HG03460 (cell line): ENCODE results near the gene PSMC1.

ENCODE experiments used
- ATAC-seq: cut with Tn5 transposase; IDR thresholded peaks from one replicate; pipeline ENCODE4 v1.9.1; 2021; ENCODE audit not compliant: unreplicated experiment

PSMC1 gene

GRCh38 chr14:90275820-90276219 is 19.5 kb downstream of the PSMC1 start:
- no peak for ATAC-seq

GRCh38 chr14:90276646-90277367 is 20.5 kb downstream of the PSMC1 start:
- ATAC-seq = no peak

DNA sequence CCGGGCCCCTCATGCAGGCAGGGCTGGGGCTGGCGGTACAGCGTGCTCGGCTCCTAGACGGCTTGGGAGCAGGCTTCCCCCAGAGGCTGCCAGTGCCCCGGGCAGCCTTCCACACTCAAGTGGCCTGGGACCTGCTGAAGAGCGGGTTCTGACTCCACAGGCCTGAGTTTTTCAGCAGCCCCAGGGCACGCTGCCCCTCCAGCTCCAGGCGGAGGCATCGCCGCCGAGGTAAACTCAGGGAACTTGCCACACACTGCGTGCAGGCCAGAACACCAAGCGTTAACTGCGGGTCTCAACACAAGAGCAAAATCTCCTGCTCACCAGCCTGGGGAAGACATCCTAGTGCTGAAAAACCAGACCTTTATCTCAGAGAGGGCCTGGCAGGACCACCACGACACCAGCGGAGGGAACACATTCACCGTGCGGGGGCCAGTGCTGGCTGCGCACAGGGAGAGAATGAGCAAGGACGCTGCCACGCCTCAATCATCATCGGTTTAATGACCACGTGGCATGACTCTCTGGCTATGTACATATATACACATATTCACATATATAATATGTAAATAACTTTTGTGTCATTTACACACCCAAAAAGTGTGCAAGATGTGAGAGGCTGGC is 21.3 kb downstream of the PSMC1 start:
- no peak for ATAC-seq

DNA sequence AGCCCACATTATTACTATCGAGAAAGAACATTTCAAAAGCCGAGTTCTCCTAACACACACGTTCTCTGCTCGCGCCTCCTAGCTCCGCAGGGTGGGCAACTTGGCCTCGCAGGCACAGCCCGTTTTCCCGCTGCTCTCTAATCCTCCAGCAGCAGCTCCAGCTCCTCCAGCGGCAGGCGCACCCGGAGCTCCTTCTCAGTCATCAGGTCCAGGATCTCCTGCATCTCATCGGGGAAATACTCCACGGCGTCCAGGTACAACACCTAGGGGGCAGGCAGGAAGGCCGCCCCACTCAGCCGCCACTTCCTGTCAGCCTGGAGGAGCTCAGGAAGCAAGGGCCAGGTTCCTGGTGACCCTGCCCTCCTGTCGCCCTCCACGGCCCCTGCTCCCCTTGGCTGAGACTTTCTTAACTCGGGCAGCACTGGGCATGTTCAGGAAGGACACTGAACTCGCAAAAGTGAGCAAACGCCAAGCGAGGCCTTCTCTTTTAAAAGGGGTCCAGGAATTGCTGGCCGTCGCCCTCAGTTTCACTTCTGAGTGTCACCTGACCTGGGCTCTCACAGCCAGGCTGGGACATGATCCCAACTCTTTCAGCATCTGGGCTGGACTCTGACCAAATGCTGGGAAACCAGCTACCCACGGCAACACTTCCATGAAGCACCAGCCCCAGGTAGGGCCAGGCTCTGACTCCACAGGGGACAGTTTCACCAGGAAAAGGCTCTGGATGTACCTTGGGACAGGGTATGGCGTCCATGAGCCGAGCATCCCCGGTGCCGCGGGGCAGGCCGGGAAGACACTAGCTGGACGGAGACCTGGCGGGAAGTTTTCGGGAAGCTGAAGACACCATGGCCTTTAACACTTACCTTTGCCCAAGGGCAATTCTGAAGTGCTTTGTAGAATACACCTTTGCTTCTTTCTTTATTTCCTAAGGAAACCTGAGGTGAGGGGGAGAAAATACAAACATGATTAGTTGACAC is 22.1 kb downstream of the PSMC1 start:
- no peak for ATAC-seq

DNA sequence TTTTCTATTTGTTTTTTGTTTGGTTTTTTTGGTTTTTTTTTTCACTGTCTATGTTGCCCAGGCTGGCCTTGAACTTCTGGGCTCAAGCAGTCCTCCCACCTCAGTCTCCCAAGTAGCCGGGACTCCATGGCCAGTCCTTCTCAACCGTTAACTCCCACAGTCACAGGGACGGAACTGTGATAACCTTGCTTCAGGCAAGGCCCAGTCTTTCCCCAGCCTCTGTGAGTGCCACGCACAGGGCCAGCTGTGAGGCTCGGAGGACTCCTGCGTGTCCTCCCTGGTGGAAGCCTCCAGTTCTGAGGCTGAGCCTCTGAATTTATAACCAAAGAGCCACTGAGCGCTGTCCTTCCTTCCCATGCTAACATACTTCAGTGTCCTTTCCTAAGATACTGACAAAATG is 23.7 kb downstream of the PSMC1 start:
- no peak for ATAC-seq

DNA sequence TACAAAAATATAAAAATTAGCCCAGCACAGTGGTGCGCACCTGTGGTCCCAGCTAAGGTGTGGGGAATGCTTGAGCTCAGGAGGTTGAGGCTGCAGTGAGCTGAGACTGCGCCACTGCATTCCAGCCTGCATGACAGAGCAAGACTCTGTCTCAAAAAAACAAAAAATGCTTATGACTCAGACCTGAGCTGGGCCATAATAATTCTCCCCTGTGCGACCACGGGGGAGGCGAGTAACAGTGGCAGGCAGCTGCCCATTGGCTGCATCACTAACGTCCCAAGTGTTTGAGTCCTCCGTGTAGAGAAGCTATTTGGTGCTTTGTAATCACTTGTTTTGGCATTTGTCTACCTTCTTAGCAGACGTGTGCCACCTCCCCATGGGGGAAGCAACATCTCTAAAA is 24.9 kb downstream of the PSMC1 start:
- no peak for ATAC-seq

DNA sequence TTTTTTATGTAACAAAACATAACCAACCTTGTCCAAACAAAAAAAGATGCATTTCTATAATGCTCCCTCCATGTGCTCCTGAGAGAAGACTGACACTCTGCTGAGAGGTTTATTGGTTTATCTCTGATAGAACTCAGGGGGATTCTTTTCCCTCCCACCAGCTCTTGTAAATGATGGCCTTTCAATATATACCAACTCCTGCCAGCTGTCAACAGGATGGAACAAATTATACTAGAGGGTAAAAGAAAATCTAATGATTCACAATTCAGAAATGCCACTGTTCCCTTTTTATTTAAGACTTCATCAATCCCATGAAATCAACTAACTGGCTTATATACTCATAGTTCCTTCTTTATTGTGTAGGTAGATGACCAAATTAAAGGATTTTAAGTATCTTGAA is 25.4 kb downstream of the PSMC1 start:
- ATAC-seq = no peak

- no peak for ATAC-seq
Measured at GRCh38 chr14:90287791-90288190, 31.4 kb downstream of the PSMC1 start.

DNA sequence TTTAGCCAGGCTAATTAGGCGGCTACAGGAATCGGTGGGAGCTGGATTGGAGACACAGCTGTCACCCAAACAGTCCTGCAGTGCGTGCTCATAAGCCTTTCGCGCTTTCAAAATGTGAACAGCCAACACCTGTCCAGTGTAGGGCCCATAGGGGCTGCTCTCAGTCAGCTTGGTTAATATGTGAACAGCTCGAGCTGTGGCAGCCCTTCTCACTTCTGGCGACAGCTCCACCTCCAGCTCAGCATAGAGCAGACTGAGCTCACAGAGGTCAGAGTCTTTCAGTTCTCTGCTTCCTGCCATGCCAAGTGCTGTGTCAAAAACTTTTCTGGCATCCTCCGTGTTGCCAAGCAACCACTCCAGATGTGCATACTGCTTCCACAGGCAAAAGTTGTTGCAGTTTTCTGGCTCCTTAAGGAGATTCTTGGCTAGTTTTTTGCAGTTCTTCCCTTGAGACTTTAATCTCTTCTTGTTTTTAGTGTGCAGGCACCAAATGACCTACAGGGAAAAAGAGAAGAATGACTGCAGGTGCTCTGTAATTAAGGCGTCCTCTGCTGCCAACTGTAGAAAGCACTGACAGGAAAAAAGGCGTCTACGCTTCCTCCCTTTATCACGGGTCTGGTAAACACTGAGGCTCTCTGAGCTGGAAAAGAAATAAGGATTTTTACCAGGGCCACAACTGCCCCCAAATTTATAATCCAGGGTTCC is 32.5 kb downstream of the PSMC1 start:
- ATAC-seq = peak; percentile 99

- no peak for ATAC-seq
Measured at GRCh38 chr14:90290337-90291011, 34.1 kb downstream of the PSMC1 start.

- no peak for ATAC-seq
Measured at GRCh38 chr14:90291699-90292098, 35.3 kb downstream of the PSMC1 start.

- no peak for ATAC-seq
Measured at GRCh38 chr14:90293766-90294730, 37.7 kb downstream of the PSMC1 start.

DNA sequence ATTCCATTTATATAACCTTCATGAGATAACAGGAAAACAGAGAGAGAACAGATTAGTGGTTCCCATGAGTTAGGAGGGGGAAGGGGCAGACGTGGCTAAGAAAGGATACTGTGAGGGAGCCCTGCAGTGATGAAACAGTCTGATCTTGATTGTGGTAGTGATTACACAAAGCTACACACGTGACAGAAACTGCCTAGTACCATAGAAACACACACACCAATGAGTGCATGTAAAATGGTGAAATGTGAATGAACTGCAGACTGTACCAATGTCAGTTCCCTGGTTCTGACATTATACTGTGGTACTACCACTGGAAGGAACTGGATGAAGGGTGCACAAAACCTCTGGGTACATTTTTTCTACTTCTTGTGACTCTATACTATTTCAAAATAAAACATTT is 38.5 kb downstream of the PSMC1 start:
- no peak for ATAC-seq

- ATAC-seq = no peak
Measured at GRCh38 chr14:90295870-90296516, 39.6 kb downstream of the PSMC1 start.

DNA sequence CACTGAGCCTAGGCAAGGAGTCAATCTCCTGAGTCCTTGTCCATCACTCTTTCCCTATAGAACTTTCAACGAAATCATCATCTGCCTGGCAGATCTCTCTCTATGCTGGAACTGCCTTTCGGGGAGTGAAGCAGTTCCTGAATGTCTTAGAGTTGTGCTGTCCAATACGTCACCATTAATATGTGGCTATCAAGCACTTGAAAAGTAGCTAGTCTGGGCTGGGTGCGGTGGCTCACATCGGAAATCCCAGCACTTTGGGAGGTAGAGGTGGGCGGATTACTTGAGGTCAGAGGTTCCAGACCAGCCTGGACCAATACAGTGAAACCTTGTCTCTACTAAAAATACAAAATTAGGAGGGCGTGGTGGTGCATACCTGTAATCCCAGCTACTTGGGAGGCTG is 40.3 kb downstream of the PSMC1 start:
- ATAC-seq = no peak

- ATAC-seq = no peak
Measured at GRCh38 chr14:90297876-90298629, 41.7 kb downstream of the PSMC1 start.

DNA sequence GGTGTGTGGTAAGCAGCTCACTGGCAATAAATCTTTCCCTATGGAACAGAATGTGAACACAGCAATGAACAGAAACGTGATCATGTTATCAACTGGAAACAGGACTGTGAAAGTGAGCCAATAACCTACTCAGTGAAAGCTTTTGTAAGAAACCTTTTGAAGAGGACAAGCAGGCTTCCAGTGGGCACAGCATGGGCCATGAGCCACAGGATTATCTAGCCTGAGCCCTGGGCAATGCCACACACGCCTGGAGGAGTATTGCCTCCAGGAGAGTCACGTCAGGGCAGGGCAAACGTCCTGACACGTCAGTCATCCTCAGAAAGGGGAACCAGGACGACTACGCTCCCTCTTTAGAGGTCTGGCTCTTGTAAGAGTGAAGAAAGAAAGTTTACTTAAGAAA is 43.1 kb downstream of the PSMC1 start:
- no peak for ATAC-seq

DNA sequence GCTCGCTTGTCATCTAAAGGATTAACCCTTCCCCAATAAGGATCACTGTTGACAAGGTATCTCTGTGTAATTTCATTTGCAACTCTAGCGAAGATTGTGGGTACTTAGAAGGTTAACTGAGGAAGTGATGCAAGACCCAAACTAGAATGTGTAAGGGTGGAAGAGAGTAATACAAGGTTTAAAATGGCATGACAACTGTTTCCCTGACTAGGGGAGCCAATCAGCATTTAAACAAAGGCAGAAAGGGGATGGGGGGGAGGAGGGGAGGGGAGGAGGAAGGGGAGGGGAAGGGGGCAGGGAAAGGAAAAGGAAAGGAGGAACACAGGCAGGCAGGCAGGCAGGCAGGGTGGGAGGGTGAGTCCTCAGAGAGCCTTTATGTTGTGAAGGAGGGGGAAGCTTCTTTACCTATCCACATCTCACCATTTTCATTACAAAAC is 44.3 kb downstream of the PSMC1 start:
- no peak for ATAC-seq
